DOHH2 (cell line): Measurements from ENCODE around the gene FOLR2.

ENCODE experiments used
- CTCF ChIP-seq: fragments of 200-600 bp; sonication (generic); IDR thresholded peaks from one replicate; pipeline ENCODE4 v1.5.1; 2014; ENCODE audit warnings: antibody characterized with exemption, mild to moderate bottlenecking, low read depth, low read length; ENCODE audit not compliant: poor library complexity, severe bottlenecking
- EZH2phosphoT487 ChIP-seq: fragments of 200-600 bp; sonication (generic); IDR thresholded peaks from 2 replicates; pipeline ENCODE4 v1.6.1; 2017; ENCODE audit warnings: borderline replicate concordance, mild to moderate bottlenecking, antibody characterized with exemption, low read length, moderate library complexity, mixed read lengths

GRCh38 chr11:72237112-72237931 lies 20.7 kb downstream of the FOLR2 start:
- TF ChIP-seq CTCF (no peak), EZH2phosphoT487 (no peak)
